Activated T-helper 17 cell treated with anti-CD3 and anti-CD28 coated beads, Interleukin-2, amount 50 U/mL, for 72 hours (primary cell): ENCODE results near the gene AKNAD1. TPM values are rescaled to one million over a fixed set of nuclear protein-coding genes. Genes with fewer than 3 reads are reported as not detected.

Experiments used
- ATAC-seq: fragments of 150-1000 bp; cut with Tn5 transposase; replicated peaks from 2 replicates; pipeline ENCODE4 v1.10.0; 2021; ENCODE audit warnings: mild to moderate bottlenecking, moderate library complexity
- H3K27ac Mint-ChIP-seq: one replicate; pipeline ENCODE4 v1.8.0; 2022; ENCODE audit warnings: mixed read lengths
- H3K27me3 Mint-ChIP-seq: one replicate; pipeline ENCODE4 v1.8.0; 2022; ENCODE audit warnings: mixed read lengths
- H3K36me3 Mint-ChIP-seq: one replicate; pipeline ENCODE4 v1.8.0; 2022; ENCODE audit warnings: low read depth, mild to moderate bottlenecking, mixed read lengths
- H3K4me1 Mint-ChIP-seq: one replicate; pipeline ENCODE4 v1.8.0; 2022; ENCODE audit warnings: mixed read lengths
- H3K4me3 Mint-ChIP-seq: one replicate; pipeline ENCODE4 v1.8.0; 2022; ENCODE audit warnings: mild to moderate bottlenecking, mixed read lengths
- H3K9me3 Mint-ChIP-seq: one replicate; pipeline ENCODE4 v1.8.0; 2022; ENCODE audit warnings: mixed read lengths
- total RNA-seq, 2 donors: library from RNA; stranded (reverse); gene quantifications; one replicate each; pipeline ENCODE4 v1.2.3, GENCODE V29; 2022

Gene AKNAD1
- total RNA-seq, 2 donors from 2014 or later, result not detected

- Mint-ChIP-seq H3K27ac (no peak overlapping the region), H3K9me3 (no peaks in the 10 kb centered on the region), H3K36me3 (no peaks in the 10 kb centered on the region), H3K4me3 (no peak overlapping the region), H3K4me1 (peaks cover 6% of the 10 kb centered on the region), H3K27me3 (no peaks in the 10 kb centered on the region)
- ATAC-seq, result no peak
Observed at GRCh38 chr1:108880850-108881249, 24.0 kb upstream of the AKNAD1 start.

- no peak overlapping the region for H3K4me3 Mint-ChIP-seq
- H3K9me3 Mint-ChIP-seq, result no peaks in the 10 kb centered on the region
- H3K27ac Mint-ChIP-seq, result no peak overlapping the region
- peaks cover 6% of the 10 kb centered on the region for H3K4me1 Mint-ChIP-seq
- H3K27me3 Mint-ChIP-seq, result no peaks in the 10 kb centered on the region
- no peaks in the 10 kb centered on the region for H3K36me3 Mint-ChIP-seq
- no peak for ATAC-seq
Observed at GRCh38 chr1:108878678-108879077, 21.8 kb upstream of the AKNAD1 start.

- Mint-ChIP-seq H3K27ac (no peak overlapping the region), H3K4me3 (peak overlapping the region; percentile 90), H3K36me3 (no peaks in the 10 kb centered on the region), H3K27me3 (no peaks in the 10 kb centered on the region), H3K4me1 (peaks cover 6% of the 10 kb centered on the region), H3K9me3 (no peaks in the 10 kb centered on the region)
- ATAC-seq, result no peak
Observed at GRCh38 chr1:108878160-108878469, 21.2 kb upstream of the AKNAD1 start.

DNA sequence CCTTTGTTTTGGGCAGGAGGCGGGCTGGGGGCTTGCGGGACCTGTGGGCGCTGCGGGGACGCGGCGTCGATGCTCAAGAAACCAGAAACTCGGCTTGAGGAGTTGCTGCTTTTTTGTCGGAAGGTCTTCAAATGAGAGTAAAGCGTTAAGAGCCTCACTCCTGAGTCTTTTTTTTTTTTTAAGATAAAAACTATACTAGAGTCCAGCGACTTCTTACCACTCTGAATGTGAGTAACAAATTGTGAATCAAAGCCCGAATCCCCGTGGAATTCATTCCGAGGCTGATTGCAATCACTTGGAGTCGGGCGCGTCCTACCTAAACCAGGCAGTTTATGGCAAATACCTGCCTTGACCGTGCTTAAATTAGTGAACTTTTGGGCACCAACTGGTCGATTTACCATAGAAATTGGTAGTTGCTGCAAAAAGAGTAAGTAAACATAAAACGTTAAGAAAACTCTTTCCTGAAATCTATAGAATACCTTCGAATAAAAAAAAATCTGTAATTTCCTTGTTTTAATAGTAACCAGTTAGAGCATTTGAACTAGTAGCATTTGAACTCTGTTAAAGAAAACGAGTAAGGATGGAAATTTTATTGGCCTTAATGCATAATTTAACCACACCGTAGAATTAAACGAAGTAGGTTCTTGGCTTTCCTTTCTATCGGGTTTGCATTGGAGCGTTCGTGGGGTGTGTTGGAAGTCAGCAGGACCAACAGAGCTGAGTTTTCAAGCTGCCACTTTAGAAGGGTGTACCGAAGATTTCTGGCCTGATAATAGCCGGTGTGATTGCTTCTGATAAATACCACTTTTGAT lies 20.7 kb upstream of the AKNAD1 start:
- Mint-ChIP-seq H3K4me3 (peak overlapping the region; percentile 90), H3K4me1 (peaks cover 6% of the 10 kb centered on the region), H3K36me3 (no peaks in the 10 kb centered on the region), H3K27me3 (no peaks in the 10 kb centered on the region), H3K9me3 (no peaks in the 10 kb centered on the region), H3K27ac (peak overlapping the region; percentile 33)
- no peak for ATAC-seq

DNA sequence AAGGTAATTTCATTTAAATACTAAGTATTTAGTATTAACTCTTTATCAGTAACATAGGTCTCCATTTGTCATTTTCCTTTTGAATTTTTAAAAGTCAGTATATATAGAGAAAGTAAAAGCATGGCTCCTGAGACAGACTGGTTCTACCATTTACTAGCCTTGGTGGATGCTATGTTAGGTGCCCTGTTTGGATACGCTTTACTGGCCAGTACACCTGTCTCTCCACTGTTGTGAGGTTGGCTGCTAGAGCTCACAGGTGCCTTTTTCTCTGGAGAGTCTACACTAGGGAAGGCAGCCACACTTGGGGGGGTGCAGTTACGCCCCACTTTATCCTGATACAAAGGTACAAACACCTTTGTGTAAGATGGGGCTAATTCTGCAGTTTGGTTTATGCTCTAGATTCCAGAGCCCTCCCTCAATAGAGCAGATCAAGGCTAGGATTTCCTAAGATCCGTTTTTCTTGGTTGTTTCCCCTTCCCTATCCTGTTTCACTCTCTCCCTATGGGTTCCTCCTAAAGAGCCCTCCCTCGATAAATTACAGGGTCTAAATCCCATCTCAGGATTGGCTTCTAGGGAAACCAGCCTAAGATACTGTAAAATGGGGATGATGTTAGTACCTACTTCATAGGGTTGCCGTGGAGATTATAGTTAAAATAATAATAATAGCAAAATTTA lies 14.3 kb upstream of the AKNAD1 start:
- peaks cover 4% of the 10 kb centered on the region for H3K27me3 Mint-ChIP-seq
- H3K27ac Mint-ChIP-seq, result no peak overlapping the region
- H3K4me1 Mint-ChIP-seq, result no peaks in the 10 kb centered on the region
- ATAC-seq, result no peak
- no peaks in the 10 kb centered on the region for H3K9me3 Mint-ChIP-seq
- no peak overlapping the region for H3K4me3 Mint-ChIP-seq
- no peaks in the 10 kb centered on the region for H3K36me3 Mint-ChIP-seq

DNA sequence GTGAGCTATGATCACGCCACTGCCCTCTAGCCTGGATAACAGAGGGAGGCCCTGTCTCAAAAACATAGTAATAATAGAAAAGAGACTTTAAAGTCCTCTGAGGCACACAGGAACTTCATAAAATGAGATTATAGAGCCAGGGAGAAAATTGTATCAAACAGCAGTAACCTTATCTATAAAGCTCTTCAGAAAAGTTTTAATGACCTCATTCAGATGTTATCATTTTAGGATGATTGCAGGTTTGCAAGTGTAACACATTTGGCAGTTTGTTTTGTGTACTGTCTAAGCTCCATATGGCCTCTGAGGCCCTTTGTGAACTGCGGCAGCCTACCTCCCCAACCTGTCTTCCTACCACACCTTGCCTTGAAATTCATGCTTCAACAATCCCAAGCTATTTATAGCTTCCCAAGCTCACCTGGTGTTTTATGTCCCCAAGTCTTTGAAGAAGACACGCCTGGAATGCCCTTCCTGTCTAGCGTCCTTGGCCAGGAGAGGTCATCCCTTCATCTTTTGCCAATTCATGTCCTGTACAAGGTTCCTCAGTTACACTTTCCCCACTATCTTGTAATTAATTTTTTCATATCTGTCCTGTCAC lies 8.5 kb upstream of the AKNAD1 start:
- no peak overlapping the region for H3K27ac Mint-ChIP-seq
- peaks cover 11% of the 10 kb centered on the region for H3K27me3 Mint-ChIP-seq
- H3K36me3 Mint-ChIP-seq, result no peaks in the 10 kb centered on the region
- no peak for ATAC-seq
- no peaks in the 10 kb centered on the region for H3K9me3 Mint-ChIP-seq
- H3K4me1 Mint-ChIP-seq, result no peaks in the 10 kb centered on the region
- H3K4me3 Mint-ChIP-seq, result no peak overlapping the region

- no peak overlapping the region for H3K4me3 Mint-ChIP-seq
- no peaks in the 10 kb centered on the region for H3K36me3 Mint-ChIP-seq
- no peaks in the 10 kb centered on the region for H3K4me1 Mint-ChIP-seq
- peak; percentile 44 for ATAC-seq
- no peaks in the 10 kb centered on the region for H3K9me3 Mint-ChIP-seq
- no peak overlapping the region for H3K27ac Mint-ChIP-seq
- H3K27me3 Mint-ChIP-seq, result peaks cover 14% of the 10 kb centered on the region
Observed at GRCh38 chr1:108863984-108864383, 7.1 kb upstream of the AKNAD1 start.

DNA sequence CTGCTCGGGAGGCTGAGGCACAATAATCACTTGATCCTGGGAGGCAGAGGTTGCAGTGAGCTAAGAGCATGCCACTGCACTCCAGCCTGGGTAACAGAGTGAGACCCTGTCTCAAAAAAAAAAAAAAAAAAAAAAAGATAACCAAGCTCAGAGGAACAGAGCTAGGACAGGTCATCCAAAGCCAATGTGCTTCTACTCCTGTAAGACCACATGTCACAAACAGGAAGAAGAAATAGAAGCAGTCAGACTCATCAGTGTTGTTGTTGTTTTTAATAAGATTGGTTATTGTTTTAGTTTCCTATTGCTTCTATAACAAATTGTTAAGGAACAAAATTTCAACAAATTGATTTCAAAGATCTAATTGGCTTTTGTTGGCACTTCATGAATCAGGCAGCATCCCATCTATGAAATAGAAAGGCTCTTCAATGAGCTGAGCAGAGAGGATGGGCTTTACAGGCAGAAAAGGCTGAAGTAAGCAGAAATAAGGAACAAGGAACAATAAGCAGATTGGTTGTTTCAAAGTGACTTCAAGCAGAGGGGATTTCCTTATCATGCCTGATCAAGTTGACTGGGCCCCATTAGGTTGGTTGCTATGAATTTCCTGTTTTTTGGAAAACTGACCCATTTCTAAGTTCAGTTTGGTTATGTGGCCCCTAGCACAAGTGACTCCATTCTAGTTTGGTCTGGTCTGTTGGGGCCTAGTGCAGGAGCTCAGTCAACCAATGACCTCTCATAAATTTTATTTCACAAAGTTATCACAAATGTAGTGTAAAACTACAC lies 6.0 kb upstream of the AKNAD1 start:
- Mint-ChIP-seq H3K27ac (no peak overlapping the region), H3K4me1 (no peaks in the 10 kb centered on the region), H3K9me3 (no peaks in the 10 kb centered on the region), H3K4me3 (no peak overlapping the region), H3K27me3 (peaks cover 18% of the 10 kb centered on the region), H3K36me3 (no peaks in the 10 kb centered on the region)
- no peak for ATAC-seq

DNA sequence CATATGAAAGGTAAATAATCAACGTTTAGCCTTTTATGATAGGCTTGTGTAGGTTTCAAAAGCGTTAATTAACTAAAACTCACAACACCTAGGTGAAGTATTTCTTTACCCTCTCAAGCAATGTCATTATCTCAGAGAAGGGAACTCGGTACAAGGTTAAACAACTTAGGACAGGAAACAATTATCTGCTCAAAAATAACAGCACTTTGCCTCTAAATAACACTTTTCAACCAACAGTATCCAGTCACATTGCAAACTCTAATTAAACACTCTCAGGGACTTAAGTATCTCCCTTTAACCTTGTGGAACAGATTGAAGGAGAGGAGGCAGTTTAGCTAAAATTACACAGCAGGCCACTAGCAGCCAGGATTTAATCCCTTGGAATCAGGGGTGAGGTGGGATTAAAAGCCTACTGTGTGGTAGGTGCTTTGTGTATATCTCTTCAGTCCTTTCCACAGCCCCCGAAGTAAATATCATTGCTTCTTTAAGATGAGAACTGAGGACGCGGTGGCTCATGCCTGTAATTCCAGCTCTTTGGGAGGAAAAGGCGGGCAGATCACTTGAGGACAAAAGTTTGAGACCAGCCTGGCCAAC lies 5.2 kb upstream of the AKNAD1 start:
- peaks cover 21% of the 10 kb centered on the region for H3K27me3 Mint-ChIP-seq
- H3K27ac Mint-ChIP-seq, result peak overlapping the region; percentile 47
- H3K4me1 Mint-ChIP-seq, result no peaks in the 10 kb centered on the region
- H3K36me3 Mint-ChIP-seq, result no peaks in the 10 kb centered on the region
- no peak overlapping the region for H3K4me3 Mint-ChIP-seq
- ATAC-seq, result no peak
- H3K9me3 Mint-ChIP-seq, result no peaks in the 10 kb centered on the region

- H3K27me3 Mint-ChIP-seq, result peaks cover 19% of the 10 kb centered on the region
- H3K4me1 Mint-ChIP-seq, result no peaks in the 10 kb centered on the region
- no peaks in the 10 kb centered on the region for H3K9me3 Mint-ChIP-seq
- no peak overlapping the region for H3K4me3 Mint-ChIP-seq
- no peak overlapping the region for H3K27ac Mint-ChIP-seq
- H3K36me3 Mint-ChIP-seq, result no peaks in the 10 kb centered on the region
- ATAC-seq, result no peak
Observed at GRCh38 chr1:108861566-108861965, 4.7 kb upstream of the AKNAD1 start.

DNA sequence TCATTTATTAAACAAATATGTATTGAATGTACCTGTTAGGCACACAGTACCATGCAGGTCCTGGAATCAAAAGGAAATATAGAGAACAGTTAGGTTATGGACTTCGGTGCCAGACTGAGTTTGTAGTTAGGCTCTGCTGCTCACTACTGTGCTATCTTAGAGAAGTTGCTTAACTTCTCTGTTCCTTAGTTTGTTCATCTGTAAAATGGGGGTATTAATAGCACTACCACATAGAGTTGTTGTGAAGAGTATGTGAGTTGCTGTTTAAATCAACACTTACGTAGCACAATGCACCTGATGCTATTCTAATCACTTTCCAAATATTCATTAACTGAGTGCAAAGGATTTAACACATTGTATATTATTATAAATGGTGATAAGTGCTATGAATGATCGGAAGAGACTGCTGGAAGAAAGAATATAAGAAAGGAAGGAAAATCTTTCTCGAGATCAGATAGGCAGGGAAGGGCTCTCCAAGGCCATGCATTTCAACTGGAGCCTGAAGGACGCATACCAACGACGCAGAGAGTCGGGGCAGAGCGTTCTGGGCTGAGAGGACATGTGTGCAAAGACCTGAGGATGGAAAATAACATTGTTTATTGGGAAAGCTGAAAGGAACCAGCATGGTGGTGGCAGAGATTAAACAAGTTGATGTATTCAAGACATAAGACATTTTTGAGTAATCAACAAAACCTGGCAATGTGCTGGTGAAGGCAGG lies 3.5 kb upstream of the AKNAD1 start:
- no peaks in the 10 kb centered on the region for H3K36me3 Mint-ChIP-seq
- ATAC-seq, result no peak
- peaks cover 17% of the 10 kb centered on the region for H3K27me3 Mint-ChIP-seq
- no peak overlapping the region for H3K4me3 Mint-ChIP-seq
- H3K4me1 Mint-ChIP-seq, result no peaks in the 10 kb centered on the region
- H3K27ac Mint-ChIP-seq, result no peak overlapping the region
- no peaks in the 10 kb centered on the region for H3K9me3 Mint-ChIP-seq

DNA sequence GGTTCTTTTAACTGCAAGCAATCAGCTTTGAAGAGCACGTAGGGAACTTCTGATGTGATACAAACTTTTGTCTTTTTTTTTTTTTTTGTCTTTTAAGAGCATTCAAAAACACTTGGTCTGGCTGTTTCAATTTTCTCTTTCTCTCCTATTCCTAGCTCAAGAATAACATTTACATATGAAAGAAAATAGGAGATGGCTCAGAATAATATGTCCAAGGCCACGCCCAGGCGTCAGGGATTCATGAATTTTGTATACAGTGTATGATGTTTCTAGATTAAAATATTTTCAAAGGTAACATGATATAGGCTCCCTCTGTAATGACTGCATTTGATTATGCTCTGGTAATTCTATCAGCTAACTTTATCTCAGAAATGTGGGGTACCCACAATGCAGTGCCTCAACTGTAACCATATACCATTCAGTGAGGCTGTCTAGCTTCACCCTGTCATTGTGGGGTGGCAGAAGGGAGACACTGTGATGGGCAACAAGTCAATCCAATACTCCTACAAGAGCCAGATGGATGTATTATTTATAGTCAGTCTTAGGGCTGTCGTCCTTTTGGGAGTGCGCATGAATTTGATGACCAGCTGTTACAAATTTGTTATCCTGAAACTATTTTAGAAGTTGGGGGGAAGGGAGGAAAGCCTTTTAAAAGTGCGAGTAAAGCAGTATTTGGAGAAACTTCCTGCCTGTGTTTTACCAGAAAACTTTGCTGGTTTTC lies 1.5 kb upstream of the AKNAD1 start:
- peaks cover 17% of the 10 kb centered on the region for H3K27me3 Mint-ChIP-seq
- ATAC-seq, result no peak
- no peak overlapping the region for H3K27ac Mint-ChIP-seq
- no peaks in the 10 kb centered on the region for H3K36me3 Mint-ChIP-seq
- H3K9me3 Mint-ChIP-seq, result no peaks in the 10 kb centered on the region
- H3K4me1 Mint-ChIP-seq, result no peaks in the 10 kb centered on the region
- H3K4me3 Mint-ChIP-seq, result no peak overlapping the region

DNA sequence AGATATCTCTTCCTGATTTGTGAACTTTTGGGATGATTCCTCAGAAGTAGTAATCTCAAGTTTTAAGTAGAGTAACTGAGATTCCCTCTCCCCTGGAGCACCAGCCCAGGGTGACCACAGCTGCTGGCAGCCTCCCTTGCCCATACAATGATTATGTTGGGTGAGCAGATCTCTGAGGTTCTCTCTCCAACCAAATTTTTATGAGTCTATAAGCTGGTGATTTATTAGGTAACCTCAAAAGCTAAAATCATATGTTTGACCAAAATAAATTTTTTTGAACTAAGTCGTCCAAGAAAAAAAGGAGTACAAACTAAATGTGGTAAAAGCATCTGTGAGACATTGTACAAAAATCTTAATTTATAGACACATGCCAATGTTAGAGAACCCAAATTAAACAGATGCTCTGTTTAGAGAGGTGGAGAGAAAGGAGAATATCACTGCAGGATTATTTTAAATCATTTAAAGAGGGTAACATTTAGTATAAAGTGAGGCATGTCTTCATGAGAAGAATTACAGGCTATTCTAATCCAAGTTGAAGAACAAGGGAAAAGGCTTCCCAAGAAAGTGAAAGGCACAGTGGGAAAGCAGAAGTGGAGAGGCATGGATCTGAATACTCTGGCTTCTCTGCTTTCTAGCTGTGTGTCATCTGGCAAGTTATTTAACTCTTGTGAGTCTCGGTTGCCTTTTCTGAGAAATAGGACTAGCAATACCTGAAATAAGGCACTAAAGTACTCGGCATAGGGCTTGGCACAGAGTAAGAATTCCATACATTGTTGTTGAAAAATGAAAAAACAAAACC lies 2.5 kb downstream of the AKNAD1 start:
- H3K27me3 Mint-ChIP-seq, result peaks cover 12% of the 10 kb centered on the region

More for the DNA sequence above, 2.5 kb downstream of the AKNAD1 start:
- H3K27ac Mint-ChIP-seq, result no peak overlapping the region
- H3K36me3 Mint-ChIP-seq, result no peaks in the 10 kb centered on the region
- no peaks in the 10 kb centered on the region for H3K9me3 Mint-ChIP-seq
- no peaks in the 10 kb centered on the region for H3K4me1 Mint-ChIP-seq
- no peak overlapping the region for H3K4me3 Mint-ChIP-seq
- ATAC-seq, result no peak
